Thyroid gland (tissue), 4 donors: Measurements from ENCODE around the gene IL31RA.

Experiments used
- CTCF ChIP-seq, 6 experiments: fragments of 200-600 bp in 3 of 6; fragments of 450-650 bp in 3 of 6; sonication (generic) in 3 of 6; IDR thresholded peaks; one replicate each; pipeline ENCODE4 v1.5.1; 2016 to 2019; ENCODE audit warnings: antibody characterized with exemption in 6 of 6, mild to moderate bottlenecking in 2 of 6, inconsistent platforms in 1 of 6, moderate library complexity in 1 of 6
- POLR2A ChIP-seq, 2 donors: fragments of 450-650 bp; IDR thresholded peaks; one replicate each; pipeline ENCODE4 v1.6.1; 2017; ENCODE audit warnings: antibody characterized with exemption in 2 of 2, mild to moderate bottlenecking in 2 of 2, moderate library complexity in 1 of 2

- TF ChIP-seq CTCF (IDR thresholded peaks at IDR 0.05) (no peak), POLR2A (IDR thresholded peaks at IDR 0.05) (no peak)
Observed at GRCh38 chr5:55857247-55857640, 6.1 kb downstream of the IL31RA start.
